Right lobe of liver (tissue), 4 donors: ENCODE results near the gene KIF13A.

Source experiments
- POLR2A ChIP-seq: fragments of 450-650 bp; IDR thresholded peaks from one replicate; pipeline ENCODE4 v1.6.1; 2017; ENCODE audit warnings: antibody characterized with exemption, mild to moderate bottlenecking
- TF ChIP-seq, protein P1 (sequence below), 4 donors: fragments of 200-600 bp in 3 of 4; fragments of 450-650 bp in 1 of 4; IDR thresholded peaks; one replicate each; pipeline versions ENCODE4 v1.5.1 to v1.8.0; 2016 to 2022; ENCODE audit warnings: antibody characterized with exemption in 4 of 4, mild to moderate bottlenecking in 2 of 4
- donor health status: DM: no; HTN: no; CAD: no.
- donor health status: DM: no; HTN: no; CAD: no.
- donor health status: DM: no; HTN: yes; CAD: no.

DNA sequence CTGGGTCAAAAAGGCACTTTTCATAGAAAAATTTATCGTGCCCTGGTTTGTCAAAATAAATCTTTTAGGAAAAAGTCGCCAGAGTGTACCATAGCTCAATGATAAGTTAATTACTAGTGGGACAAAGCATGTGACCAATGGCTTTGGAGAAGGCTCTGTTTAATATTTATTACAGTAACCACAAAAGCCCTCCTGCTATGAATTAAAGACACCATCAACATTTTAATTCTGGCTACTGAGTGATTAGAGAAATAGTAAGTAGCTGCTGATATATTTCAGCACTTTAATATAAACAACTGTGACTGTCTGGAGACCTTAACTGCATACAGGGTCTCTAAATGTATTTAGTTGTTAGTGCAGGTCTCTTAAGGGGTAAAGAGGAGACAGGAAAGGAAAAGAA lies 38.3 kb downstream of the KIF13A start:
- TF ChIP-seq, protein P1, sequence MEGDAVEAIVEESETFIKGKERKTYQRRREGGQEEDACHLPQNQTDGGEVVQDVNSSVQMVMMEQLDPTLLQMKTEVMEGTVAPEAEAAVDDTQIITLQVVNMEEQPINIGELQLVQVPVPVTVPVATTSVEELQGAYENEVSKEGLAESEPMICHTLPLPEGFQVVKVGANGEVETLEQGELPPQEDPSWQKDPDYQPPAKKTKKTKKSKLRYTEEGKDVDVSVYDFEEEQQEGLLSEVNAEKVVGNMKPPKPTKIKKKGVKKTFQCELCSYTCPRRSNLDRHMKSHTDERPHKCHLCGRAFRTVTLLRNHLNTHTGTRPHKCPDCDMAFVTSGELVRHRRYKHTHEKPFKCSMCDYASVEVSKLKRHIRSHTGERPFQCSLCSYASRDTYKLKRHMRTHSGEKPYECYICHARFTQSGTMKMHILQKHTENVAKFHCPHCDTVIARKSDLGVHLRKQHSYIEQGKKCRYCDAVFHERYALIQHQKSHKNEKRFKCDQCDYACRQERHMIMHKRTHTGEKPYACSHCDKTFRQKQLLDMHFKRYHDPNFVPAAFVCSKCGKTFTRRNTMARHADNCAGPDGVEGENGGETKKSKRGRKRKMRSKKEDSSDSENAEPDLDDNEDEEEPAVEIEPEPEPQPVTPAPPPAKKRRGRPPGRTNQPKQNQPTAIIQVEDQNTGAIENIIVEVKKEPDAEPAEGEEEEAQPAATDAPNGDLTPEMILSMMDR (IDR thresholded peaks at IDR 0.05) = no peak
- TF ChIP-seq POLR2A = no peak
